ENCODE results near the gene CACNA1C. TPM values are rescaled to one million over a fixed set of nuclear protein-coding genes. Genes with fewer than 3 reads are reported as not detected.

Gene CACNA1C
- total RNA-seq, 2 donors from 2014 or later: 0.84 to 10.2 TPM

DNA sequence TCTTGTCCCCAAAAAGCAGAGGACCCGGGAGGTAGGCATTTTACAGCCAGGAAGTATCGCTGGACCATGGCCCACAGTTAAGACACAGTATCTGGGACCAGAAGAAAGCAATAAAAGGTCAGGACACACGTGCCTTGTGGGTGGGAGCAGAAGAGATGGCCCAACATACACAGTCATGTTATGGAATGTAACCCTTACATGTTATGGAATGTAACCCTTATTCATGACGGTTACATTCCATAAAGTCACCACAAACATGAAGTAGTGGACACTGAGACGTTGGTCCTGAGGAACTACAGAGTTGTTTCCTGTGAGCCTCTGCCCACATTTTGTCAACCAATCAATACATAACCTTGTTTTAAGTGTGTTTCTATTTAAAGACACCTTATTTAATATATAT, 456.4 kb downstream of the CACNA1C start:
- H3K36me3 ChIP-seq: no peaks in the 10 kb centered on the region
- no peak overlapping the region for H3K9ac ChIP-seq (ENCODE audit: low read depth in 2 of 2, low read length in 2 of 2)
- H3K4me3 ChIP-seq: no peak overlapping the region
- intact Hi-C loops (cut with DNase I): no loop called here
- no peaks in the 10 kb centered on the region for H3K4me1 ChIP-seq
- H3K27ac ChIP-seq: no peak overlapping the region
- no peaks in the 10 kb centered on the region for H3K27me3 ChIP-seq
- no peaks in the 10 kb centered on the region for H3K9me3 ChIP-seq
- TF ChIP-seq, protein P1, sequence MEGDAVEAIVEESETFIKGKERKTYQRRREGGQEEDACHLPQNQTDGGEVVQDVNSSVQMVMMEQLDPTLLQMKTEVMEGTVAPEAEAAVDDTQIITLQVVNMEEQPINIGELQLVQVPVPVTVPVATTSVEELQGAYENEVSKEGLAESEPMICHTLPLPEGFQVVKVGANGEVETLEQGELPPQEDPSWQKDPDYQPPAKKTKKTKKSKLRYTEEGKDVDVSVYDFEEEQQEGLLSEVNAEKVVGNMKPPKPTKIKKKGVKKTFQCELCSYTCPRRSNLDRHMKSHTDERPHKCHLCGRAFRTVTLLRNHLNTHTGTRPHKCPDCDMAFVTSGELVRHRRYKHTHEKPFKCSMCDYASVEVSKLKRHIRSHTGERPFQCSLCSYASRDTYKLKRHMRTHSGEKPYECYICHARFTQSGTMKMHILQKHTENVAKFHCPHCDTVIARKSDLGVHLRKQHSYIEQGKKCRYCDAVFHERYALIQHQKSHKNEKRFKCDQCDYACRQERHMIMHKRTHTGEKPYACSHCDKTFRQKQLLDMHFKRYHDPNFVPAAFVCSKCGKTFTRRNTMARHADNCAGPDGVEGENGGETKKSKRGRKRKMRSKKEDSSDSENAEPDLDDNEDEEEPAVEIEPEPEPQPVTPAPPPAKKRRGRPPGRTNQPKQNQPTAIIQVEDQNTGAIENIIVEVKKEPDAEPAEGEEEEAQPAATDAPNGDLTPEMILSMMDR (IDR thresholded peaks at IDR 0.05): no peak
- DNase-seq: no peak

DNA sequence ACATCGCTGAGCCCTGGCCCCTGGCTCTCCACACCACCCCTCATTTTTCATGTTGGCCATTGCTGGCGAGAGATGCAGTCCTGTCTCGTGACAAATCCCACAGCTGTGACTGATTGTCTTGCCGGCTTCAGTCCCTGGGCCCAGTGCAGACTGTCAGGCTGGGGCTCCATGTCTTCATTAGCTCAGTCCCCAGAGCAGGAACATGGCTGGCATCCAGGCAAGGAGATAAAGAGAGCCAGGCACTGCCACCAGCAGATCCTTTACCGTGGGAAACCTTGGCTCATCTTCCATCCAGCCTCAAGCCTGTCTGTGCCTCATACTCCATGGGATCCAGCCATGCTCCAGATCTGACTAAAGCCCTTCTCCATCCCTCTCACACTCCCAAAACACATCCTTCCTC, 457.3 kb downstream of the CACNA1C start:
- Histone ChIP-seq H3K9me3 (no peaks in the 10 kb centered on the region), H3K4me3 (no peak overlapping the region), H3K27me3 (no peaks in the 10 kb centered on the region), H3K36me3 (no peaks in the 10 kb centered on the region), H3K9ac (ENCODE audit: low read depth in 2 of 2, low read length in 2 of 2) (no peak overlapping the region), H3K27ac (no peak overlapping the region), H3K4me1 (no peaks in the 10 kb centered on the region)
- TF ChIP-seq, protein P1 (IDR thresholded peaks at IDR 0.05): no peak
- intact Hi-C loops (cut with DNase I): no loop called here
- DNase-seq: no peak

DNA sequence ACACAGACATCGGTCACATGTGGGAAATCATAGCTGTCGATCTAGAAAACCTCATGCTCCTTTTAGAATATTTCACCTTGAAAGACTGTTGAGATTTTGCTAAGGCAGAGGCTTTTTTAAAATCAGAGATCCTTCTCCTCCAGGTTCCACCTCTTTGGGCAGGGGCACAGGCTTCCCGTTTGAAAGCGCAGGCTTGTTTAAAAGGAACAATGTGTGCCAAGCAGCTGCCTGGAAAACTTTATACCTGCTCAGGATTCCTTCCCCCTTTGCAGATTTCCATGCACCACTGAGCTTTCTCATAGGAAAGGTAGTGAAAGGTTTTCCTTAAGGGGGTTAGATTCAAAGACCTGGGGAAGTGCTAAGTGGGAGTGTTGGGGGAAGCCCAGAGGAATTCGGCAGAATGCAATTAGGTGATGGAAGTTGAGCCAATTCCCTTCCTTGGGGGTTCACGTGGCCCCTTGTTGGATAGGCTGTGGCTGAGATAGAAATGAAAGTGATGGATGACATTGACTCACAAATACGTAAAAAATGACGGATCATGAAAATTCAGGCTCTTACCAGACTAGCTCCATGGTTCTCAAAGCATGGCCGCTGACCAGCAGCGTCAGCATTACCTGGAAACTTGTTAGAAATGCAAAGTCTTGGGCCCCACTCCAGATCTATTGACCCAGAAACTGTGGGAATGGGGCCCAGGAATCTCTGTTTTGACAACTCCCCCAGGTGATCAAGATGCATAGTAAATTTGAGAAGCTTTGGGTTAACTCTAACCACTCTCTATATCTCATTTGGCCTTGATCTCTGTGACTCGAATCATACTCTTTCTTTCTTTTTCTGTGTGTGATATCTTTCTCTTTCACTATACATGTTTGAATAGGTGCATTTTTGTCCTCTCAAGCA, 460.6 kb downstream of the CACNA1C start:
- no peak for DNase-seq
- Histone ChIP-seq H3K9me3 (no peaks in the 10 kb centered on the region), H3K9ac (ENCODE audit: low read depth in 2 of 2, low read length in 2 of 2) (no peak overlapping the region), H3K4me3 (no peak overlapping the region), H3K4me1 (no peaks in the 10 kb centered on the region), H3K27me3 (no peaks in the 10 kb centered on the region), H3K27ac (no peak overlapping the region), H3K36me3 (no peaks in the 10 kb centered on the region)
- TF ChIP-seq, protein P1 (IDR thresholded peaks at IDR 0.05): no peak
- intact Hi-C loops (cut with DNase I): no loop called here

DNA sequence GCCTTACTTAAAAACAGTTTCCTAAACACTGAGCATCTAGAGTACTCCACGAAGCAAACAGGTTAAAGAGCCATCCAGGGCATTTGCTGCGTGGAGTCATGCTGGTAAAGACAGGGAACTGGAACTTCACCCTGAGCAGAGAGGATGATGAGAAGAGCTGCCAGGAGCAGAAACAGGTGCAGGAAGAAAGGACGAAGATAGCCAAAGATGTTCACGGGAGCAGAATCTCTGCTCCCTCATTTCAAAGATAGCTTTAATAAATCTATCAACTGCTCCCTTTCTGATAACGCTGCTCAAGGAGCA, 461.2 kb downstream of the CACNA1C start:
- H3K27me3 ChIP-seq: no peaks in the 10 kb centered on the region
- no peak overlapping the region for H3K9ac ChIP-seq (ENCODE audit: low read depth in 2 of 2, low read length in 2 of 2)
- H3K27ac ChIP-seq: no peak overlapping the region
- no peaks in the 10 kb centered on the region for H3K9me3 ChIP-seq
- H3K36me3 ChIP-seq: no peaks in the 10 kb centered on the region
- H3K4me3 ChIP-seq: no peak overlapping the region
- no peaks in the 10 kb centered on the region for H3K4me1 ChIP-seq
- intact Hi-C loops (cut with DNase I): no loop called here
- DNase-seq: no peak
- TF ChIP-seq, protein P1 (IDR thresholded peaks at IDR 0.05): no peak

DNA sequence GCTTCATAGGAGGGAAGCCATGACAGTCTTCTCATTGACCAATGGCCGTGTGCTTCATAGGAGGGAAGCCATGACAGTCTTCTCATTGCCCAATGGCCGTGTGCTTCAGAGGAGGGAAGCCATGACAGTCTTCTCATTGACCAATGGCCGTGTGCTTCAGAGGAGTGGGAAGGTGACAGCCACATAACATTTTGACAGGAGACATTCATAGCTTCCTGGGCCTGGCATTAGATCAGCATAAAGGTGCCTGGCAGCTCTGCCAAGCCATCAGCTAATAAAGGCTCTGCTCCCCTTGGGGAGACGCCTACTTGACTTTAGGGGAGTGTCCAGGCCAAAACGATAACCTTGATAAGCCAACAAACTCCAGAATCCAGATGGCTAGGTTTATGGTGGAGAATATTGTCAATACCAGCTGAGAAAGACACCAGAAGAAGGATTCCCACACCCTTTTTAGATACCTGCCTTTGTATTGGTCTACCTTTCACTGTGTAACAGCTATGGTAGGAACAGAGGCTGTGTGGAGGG, 468.0 kb downstream of the CACNA1C start:
- no peaks in the 10 kb centered on the region for H3K9me3 ChIP-seq
- H3K27me3 ChIP-seq: no peaks in the 10 kb centered on the region
- no peaks in the 10 kb centered on the region for H3K4me1 ChIP-seq
- H3K4me3 ChIP-seq: no peak overlapping the region
- H3K36me3 ChIP-seq: no peaks in the 10 kb centered on the region
- no peak for DNase-seq
- TF ChIP-seq, protein P1 (IDR thresholded peaks at IDR 0.05): no peak
- intact Hi-C loops (cut with DNase I): no loop called here
- H3K27ac ChIP-seq: no peak overlapping the region
- no peak overlapping the region for H3K9ac ChIP-seq (ENCODE audit: low read depth in 2 of 2, low read length in 2 of 2)
